Effector memory CD4-positive, alpha-beta T cell (primary cell): ENCODE measurements around the gene ANKRD9.

Experiments used
- DNase-seq, 3 donors: peaks; one replicate each; pipeline ENCODE4 v3.0.0-alpha.2; 2020
- H3K27ac ChIP-seq: 2 replicates; pipeline ENCODE4 v1.7.0; 2013; ENCODE audit warnings: mild to moderate bottlenecking, low read length, moderate library complexity; ENCODE audit not compliant: insufficient read depth, poor library complexity, severe bottlenecking
- H3K27me3 ChIP-seq: replicated peaks from 2 replicates; pipeline ENCODE4 v1.7.0; 2013; ENCODE audit warnings: mild to moderate bottlenecking, low read length; ENCODE audit not compliant: insufficient read depth, control insufficient read depth, poor library complexity, severe bottlenecking
- H3K36me3 ChIP-seq: 2 replicates; pipeline ENCODE4 v1.7.0; 2013; ENCODE audit warnings: mild to moderate bottlenecking, low read length, moderate library complexity; ENCODE audit not compliant: control insufficient read depth, insufficient read depth
- H3K4me1 ChIP-seq: 2 replicates; pipeline ENCODE4 v1.7.0; 2013; ENCODE audit warnings: low read length, mild to moderate bottlenecking; ENCODE audit not compliant: control insufficient read depth, insufficient read depth, poor library complexity, severe bottlenecking
- H3K4me3 ChIP-seq: 2 replicates; pipeline ENCODE4 v1.7.0; 2013; ENCODE audit warnings: low read length, low read depth, mild to moderate bottlenecking; ENCODE audit not compliant: insufficient read depth, poor library complexity, severe bottlenecking
- H3K9me3 ChIP-seq: 2 replicates; pipeline ENCODE4 v1.7.0; 2013; ENCODE audit warnings: mild to moderate bottlenecking, low read length, moderate library complexity; ENCODE audit not compliant: control insufficient read depth

Gene ANKRD9

DNA sequence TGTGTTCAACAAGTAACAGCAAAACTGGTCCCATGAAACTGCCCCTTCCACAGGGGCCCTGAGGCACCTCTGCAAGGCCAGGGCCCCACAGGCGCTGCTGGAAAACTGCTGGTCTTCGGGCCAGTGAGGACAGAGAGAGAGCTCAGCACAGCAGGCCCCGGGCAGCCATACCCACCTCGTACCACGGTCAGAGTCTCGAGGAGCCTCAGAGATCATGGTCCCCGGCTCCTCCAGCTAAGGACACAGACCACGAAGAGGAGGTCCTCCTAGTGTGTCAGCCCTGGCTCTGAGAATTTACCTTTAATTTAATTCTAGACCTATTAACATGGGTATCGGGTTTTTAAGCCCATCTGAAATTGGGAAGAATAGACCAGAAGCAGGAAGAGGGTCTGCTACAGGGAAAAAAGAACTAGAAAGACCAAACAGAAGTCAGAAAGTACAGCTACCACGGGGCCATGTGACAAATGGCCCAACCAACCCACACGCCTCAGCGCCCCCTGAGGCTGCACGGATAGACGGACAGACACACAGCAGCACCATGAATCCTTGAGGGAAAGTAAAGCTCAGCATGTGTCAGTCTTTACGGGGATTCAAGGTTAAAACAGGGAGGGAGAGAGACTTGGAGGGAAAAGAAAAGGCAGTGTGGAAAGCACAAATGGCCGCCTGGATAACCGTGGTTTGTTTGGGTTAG is 22.9 kb downstream of the ANKRD9 start:
- Histone ChIP-seq H3K4me1 (no peaks in the 10 kb centered on the region), H3K27ac (no peak overlapping the region), H3K27me3 (no peaks in the 10 kb centered on the region), H3K9me3 (no peaks in the 10 kb centered on the region), H3K4me3 (no peak overlapping the region), H3K36me3 (no peaks in the 10 kb centered on the region)
- no peak for DNase-seq

DNA sequence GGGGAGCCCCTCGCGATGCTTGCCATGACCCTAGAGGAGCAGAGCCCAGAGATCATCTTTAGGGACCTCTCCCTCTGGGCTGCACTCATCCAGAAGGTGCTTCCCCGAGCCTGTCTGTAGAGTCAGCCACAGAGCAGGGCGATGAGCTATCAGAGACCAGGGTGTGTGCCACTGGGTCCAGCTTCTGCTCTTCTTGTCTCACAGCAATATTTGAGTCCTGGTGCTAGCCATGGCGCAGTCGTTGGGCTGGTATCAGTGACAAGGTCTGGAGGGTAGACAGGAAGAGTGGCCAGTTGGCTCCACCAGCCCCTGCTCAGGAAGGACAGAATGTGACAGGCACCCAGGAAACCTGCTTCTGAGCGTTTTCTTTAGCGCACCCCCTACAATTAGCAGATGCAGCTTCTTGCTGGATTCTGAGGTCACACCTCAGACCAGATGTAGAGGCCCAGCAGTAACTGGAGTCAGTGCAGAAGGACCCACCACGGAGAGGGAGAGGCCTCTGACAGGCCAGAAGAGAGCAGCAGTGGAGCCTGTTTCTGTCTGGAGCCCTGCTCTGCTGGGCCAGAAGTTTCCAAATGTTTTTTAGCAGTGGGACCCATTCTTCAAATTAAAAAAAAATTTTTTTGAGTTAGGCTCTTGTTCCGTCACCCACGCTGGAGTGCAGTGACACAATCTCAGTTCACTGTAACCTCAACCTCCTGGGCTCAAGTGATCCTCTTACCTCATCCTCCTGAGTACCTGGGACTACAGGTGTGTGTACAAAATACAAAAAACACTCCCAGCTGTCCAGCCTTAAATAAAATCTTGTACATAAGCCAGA is 23.7 kb downstream of the ANKRD9 start:
- no peak for DNase-seq
- no peaks in the 10 kb centered on the region for H3K36me3 ChIP-seq

DNA sequence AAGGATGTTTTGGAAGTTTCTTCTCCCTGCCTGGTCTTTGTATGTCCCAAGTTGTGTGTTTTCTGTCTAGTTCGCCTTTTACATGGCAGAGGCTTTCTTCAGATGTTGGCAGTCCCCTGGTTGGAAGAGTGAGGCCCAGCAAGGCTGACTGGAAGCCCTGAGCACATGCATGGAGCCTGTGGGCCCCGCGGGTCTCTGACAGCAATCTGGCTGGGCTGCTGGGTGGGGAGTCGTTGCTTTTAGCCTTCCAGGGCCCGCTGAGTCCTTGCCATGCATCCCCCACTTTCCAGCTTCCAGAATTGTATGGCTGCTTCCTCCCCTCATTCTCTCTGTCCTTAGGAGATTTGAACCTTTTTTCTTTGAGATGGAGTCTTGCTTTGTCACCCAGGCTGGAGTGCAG is 25.3 kb downstream of the ANKRD9 start:
- H3K9me3 ChIP-seq = no peaks in the 10 kb centered on the region
- H3K27ac ChIP-seq = no peak overlapping the region
- H3K27me3 ChIP-seq = no peaks in the 10 kb centered on the region
- H3K4me1 ChIP-seq = no peaks in the 10 kb centered on the region
- H3K36me3 ChIP-seq = no peaks in the 10 kb centered on the region
- H3K4me3 ChIP-seq = no peak overlapping the region
- no peak for DNase-seq

More for the DNA sequence above, 23.7 kb downstream of the ANKRD9 start:
- no peaks in the 10 kb centered on the region for H3K4me1 ChIP-seq
- H3K27ac ChIP-seq = no peak overlapping the region
- H3K9me3 ChIP-seq = no peaks in the 10 kb centered on the region
- no peaks in the 10 kb centered on the region for H3K27me3 ChIP-seq
- no peak overlapping the region for H3K4me3 ChIP-seq

DNA sequence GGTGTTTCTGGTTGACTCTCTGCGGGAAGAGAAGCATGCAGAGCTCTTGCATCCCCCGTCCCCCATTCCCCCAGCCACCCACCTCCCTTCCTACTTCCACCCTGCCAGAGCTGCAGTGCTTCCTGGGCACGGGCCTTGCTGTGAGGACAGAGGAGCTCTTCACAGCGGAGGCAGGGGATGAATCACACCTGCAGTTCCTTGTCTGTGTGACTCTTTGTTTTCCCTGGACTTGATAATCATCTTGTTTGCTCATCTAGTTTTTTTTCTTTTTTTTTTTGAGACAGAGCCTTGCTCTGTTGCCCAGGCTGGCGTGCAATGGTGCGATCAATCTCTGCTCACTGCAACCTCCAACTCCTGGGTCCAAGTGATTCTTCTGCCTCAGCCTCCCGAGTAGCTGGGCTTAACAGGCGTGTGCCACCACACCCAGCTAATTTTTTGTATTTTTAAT is 27.8 kb downstream of the ANKRD9 start:
- H3K4me3 ChIP-seq = no peak overlapping the region
- no peaks in the 10 kb centered on the region for H3K4me1 ChIP-seq
- H3K9me3 ChIP-seq = no peaks in the 10 kb centered on the region
- no peaks in the 10 kb centered on the region for H3K27me3 ChIP-seq
- no peaks in the 10 kb centered on the region for H3K36me3 ChIP-seq
- no peak for DNase-seq
- H3K27ac ChIP-seq = no peak overlapping the region

DNA sequence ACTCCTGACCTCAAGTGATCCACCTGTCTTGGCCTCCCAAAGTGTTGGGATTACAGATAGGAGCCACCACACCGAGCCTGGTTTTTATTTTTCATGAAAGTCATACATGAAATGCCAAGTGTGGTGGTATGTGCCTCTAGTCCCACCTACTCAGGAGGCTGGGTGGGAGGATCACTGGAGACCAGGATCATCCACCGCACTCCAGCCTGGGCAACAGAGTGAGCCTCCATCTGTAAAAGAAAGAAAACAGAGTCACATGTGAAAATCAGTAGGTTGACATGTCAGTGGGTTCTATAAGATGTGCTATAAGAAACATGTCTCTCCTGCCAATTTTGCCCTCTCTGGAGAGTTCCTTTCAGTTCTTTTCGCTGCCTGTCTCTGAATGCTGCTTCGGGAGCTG is 28.2 kb downstream of the ANKRD9 start:
- Histone ChIP-seq H3K9me3 (no peaks in the 10 kb centered on the region), H3K27ac (no peak overlapping the region), H3K27me3 (no peaks in the 10 kb centered on the region), H3K4me3 (no peak overlapping the region), H3K4me1 (no peaks in the 10 kb centered on the region), H3K36me3 (no peaks in the 10 kb centered on the region)
- no peak for DNase-seq

DNA sequence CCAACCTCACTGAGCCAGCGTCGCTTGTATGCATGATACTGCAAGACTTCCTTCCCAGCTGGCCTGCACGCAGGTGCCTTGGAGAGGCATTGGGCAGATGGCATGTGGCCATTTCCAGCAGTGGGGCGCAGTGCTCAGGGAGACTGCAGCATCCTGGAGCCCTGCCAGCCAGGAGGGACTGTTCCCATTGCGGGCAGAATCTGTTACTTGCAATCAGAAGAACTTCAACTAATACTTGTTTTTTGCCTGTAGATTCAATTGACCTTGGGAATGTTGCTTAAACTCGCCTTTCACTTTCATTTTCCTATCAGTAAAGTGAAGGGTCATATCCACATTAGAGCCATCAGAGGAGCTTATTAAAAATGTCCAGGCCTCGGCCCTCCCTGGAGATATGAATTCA is 29.8 kb downstream of the ANKRD9 start:
- H3K9me3 ChIP-seq = no peaks in the 10 kb centered on the region
- no peak overlapping the region for H3K4me3 ChIP-seq
- H3K4me1 ChIP-seq = no peaks in the 10 kb centered on the region
- H3K27me3 ChIP-seq = no peaks in the 10 kb centered on the region
- no peaks in the 10 kb centered on the region for H3K36me3 ChIP-seq
- H3K27ac ChIP-seq = no peak overlapping the region
- no peak for DNase-seq

DNA sequence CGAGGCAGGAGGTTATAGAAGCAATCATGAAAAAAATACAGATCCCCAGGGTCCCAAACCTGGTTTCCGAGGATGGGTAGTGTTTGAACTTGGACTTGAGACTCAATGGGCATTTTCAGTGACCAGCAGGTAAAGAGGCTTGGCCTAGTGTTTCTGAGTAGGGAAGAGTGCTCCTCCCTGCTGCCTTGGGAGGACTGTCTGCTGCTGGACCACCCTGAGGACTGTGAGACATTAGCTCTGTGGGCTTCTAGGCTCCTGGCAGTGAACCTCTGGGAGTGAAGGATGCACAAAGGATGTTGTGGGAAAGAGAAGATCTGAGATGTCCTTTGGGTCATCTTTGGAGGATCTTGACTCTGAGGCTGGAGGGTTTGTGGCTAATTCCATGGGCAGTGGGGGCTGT is 30.5 kb downstream of the ANKRD9 start:
- DNase-seq = no peak
- Histone ChIP-seq H3K27me3 (no peaks in the 10 kb centered on the region), H3K36me3 (no peaks in the 10 kb centered on the region), H3K4me3 (no peak overlapping the region), H3K4me1 (no peaks in the 10 kb centered on the region), H3K9me3 (no peaks in the 10 kb centered on the region), H3K27ac (no peak overlapping the region)

DNA sequence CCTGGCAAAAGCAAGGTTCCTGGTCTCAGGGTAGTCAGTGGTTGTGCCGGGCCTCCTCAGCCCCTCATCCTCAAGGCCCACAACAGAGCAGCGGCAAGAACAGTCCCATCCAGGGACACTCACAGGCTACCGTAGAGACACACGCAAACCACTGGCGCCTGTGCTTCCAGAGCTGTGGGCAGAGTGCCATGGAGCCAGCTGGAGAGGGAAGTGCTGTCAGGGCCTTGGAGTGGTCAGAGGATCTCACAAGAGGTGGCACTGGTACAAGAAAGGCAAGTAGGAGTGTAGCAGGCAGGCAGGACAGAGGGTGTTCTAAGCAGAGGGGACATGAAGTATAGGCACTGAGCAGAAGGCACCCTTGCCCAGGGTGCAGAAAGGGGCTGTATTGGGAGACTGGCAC is 34.6 kb downstream of the ANKRD9 start:
- no peak for DNase-seq
- Histone ChIP-seq H3K4me1 (peaks cover 8% of the 10 kb centered on the region), H3K36me3 (no peaks in the 10 kb centered on the region), H3K4me3 (no peak overlapping the region), H3K27me3 (no peaks in the 10 kb centered on the region), H3K27ac (no peak overlapping the region), H3K9me3 (no peaks in the 10 kb centered on the region)

DNA sequence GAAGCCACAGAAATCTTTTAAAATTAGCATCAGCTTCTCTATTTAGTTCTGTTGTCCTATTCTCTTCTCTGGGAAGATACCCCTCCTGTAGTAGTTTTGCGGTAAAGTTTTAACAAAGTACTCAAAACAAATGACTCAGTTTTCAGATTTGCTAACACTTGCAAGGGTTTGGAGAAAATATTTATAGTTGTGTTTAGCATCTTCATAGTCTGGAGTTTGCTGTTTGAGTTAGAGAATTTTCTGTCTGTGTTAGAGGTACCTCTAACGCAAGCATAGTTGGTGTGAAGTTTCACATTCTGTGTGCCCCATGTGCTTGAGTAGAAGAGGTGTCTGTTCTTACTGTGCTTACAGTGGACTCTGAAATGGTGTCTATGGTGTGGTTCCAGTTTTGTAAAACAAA is 36.0 kb downstream of the ANKRD9 start:
- Histone ChIP-seq H3K4me1 (peaks cover 8% of the 10 kb centered on the region), H3K9me3 (no peaks in the 10 kb centered on the region), H3K4me3 (no peak overlapping the region), H3K27ac (no peak overlapping the region), H3K27me3 (no peaks in the 10 kb centered on the region), H3K36me3 (no peaks in the 10 kb centered on the region)
- no peak for DNase-seq

DNA sequence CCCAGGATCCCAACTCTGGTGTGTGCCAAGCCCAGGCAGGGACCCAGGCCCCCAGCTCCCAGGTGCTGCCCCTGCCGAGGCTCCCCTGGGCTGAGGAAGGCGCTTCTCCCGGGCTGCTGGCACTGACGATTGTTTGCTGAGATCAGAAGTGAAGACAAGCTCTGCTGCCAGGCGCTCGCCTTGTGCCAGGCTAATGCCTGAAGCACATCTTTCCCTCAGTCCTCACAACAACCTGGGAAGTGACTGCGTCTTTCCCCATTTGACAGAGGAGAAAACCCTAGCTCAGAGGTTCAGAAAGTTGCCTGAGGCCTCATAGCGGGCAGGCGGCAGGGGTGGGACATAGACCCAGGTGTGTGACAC is 36.8 kb downstream of the ANKRD9 start:
- Histone ChIP-seq H3K27ac (no peak overlapping the region), H3K4me1 (peaks cover 8% of the 10 kb centered on the region), H3K27me3 (no peaks in the 10 kb centered on the region), H3K9me3 (no peaks in the 10 kb centered on the region), H3K4me3 (no peak overlapping the region), H3K36me3 (no peaks in the 10 kb centered on the region)
- no peak for DNase-seq
